Bladder microvascular endothelial cell (primary cell): Measurements from ENCODE around the gene ELAVL1. TPM values are rescaled to one million over a fixed set of nuclear protein-coding genes. Genes with fewer than 3 reads are reported as not detected.

Source experiments
- total RNA-seq: library from RNA; depleted of rRNA; stranded (reverse); fragments of >200 nt; gene quantifications from 2 replicates; pipeline ENCODE4 v1.2.3, GENCODE V29; 2014

Gene ELAVL1
- total RNA-seq, result 15.5 and 81.9 TPM in 2 replicates

GRCh38 chr19:8005534-8006256 is at the start of gene ELAVL1:
Gene ELAVL1, minus strand, starts transcription at chr19:8005641. Its CDS starts 13,826 bp downstream, at chr19:7991815.

GRCh38 chr19:8052464-8052859 is 47.0 kb upstream of the ELAVL1 start, which contains the start of gene CCL25:
Gene CCL25, plus strand, starts transcription at chr19:8052760. Its CDS starts 290 bp downstream, at chr19:8053050.

GRCh38 chr19:7943444-7944176 is 61.8 kb downstream of the ELAVL1 start, which contains the start of gene TIMM44:
Gene TIMM44, minus strand, starts transcription at chr19:7943666. Its CDS starts 15 bp downstream, at chr19:7943651.

GRCh38 chr19:7926021-7926726 is 79.3 kb downstream of the ELAVL1 start, which contains the start of gene CTXN1:
Gene CTXN1, minus strand, starts transcription at chr19:7926135. Its CDS starts 597 bp downstream, at chr19:7925538.

GRCh38 chr19:7919610-7920518 is 85.6 kb downstream of the ELAVL1 start, which contains the start of gene SNAPC2:
Gene SNAPC2, plus strand, starts transcription at chr19:7920338. Its CDS starts 29 bp downstream, at chr19:7920367.

GRCh38 chr19:7914598-7915045 is 90.8 kb downstream of the ELAVL1 start, which contains the start of gene TGFBR3L:
Gene TGFBR3L, plus strand, starts transcription at chr19:7914830.

Other genes starting within 250 kb of the ELAVL1 start
- 0.44 TPM in 1 of 2 replicates, not detected in the other for gene CLEC4M, start 242.4 kb downstream of the ELAVL1 start, total RNA-seq
- 11.0 and 16.7 TPM in 2 replicates for gene EVI5L, start 175.4 kb downstream of the ELAVL1 start, total RNA-seq
- gene PRR36, start 131.3 kb downstream of the ELAVL1 start, total RNA-seq, result 0.13 TPM in 1 of 2 replicates, not detected in the other
- 0.32 and 1.1 TPM in 2 replicates for gene LRRC8E, start 117.1 kb downstream of the ELAVL1 start, total RNA-seq
- gene MAP2K7, start 101.8 kb downstream of the ELAVL1 start, total RNA-seq, result 8.1 and 12.8 TPM in 2 replicates
- gene TGFBR3L, start 90.8 kb downstream of the ELAVL1 start, total RNA-seq, result 0.38 TPM in 1 of 2 replicates, not detected in the other
- 8.4 and 13.0 TPM in 2 replicates for gene SNAPC2, start 85.3 kb downstream of the ELAVL1 start, total RNA-seq
- 2.3 and 4.4 TPM in 2 replicates for gene CTXN1, start 79.5 kb downstream of the ELAVL1 start, total RNA-seq
- 36.1 and 48.9 TPM in 2 replicates for gene TIMM44, start 62.0 kb downstream of the ELAVL1 start, total RNA-seq
- gene CCL25, start 47.1 kb upstream of the ELAVL1 start, total RNA-seq, result not detected in 2 replicates
- gene FBN3, start 144.0 kb upstream of the ELAVL1 start, total RNA-seq, result under 0.01 TPM in 2 replicates
- gene CERS4, start 203.7 kb upstream of the ELAVL1 start, total RNA-seq, result 5.2 and 17.4 TPM in 2 replicates